Spleen (tissue), 11 donors: ENCODE results near the gene FAM240A. TPM values are rescaled to one million over a fixed set of nuclear protein-coding genes. Genes with fewer than 3 reads are reported as not detected.

Experiments used
- DNase-seq: peaks from one replicate; pipeline ENCODE4 v3.0.0-alpha.2; 2020
- H3K27ac ChIP-seq, 8 donors: fragments of 200-600 bp; sonication (generic) in 7 of 8; 1 replicate in 4 of 8; 2 replicates in 4 of 8; pipeline versions ENCODE4 v1.5.0 to v1.8.0; 2016 to 2021; ENCODE audit warnings: inconsistent platforms in 4 of 8, mild to moderate bottlenecking in 4 of 8, moderate library complexity in 1 of 8
- H3K27me3 ChIP-seq, 7 donors: fragments of 200-600 bp; sonication (generic) in 6 of 7; replicated peaks in 1 of 7; 1 replicate in 4 of 7; 2 replicates in 3 of 7; pipeline versions ENCODE4 v1.5.0 to v1.8.0; 2016 to 2021; ENCODE audit warnings: inconsistent platforms in 3 of 7, mild to moderate bottlenecking in 1 of 7
- H3K36me3 ChIP-seq, 6 donors: fragments of 200-600 bp; sonication (generic) in 5 of 6; 1 replicate in 4 of 6; 2 replicates in 2 of 6; pipeline versions ENCODE4 v1.5.0 to v1.8.0; 2016 to 2021; ENCODE audit warnings: inconsistent platforms in 2 of 6
- H3K4me1 ChIP-seq, 6 donors: fragments of 200-600 bp; sonication (generic) in 5 of 6; 1 replicate in 3 of 6; 2 replicates in 3 of 6; pipeline versions ENCODE4 v1.5.0 to v1.8.0; 2016 to 2021; ENCODE audit warnings: inconsistent platforms in 3 of 6
- H3K4me3 ChIP-seq, 8 donors: fragments of 200-600 bp; sonication (generic) in 7 of 8; 1 replicate in 4 of 8; 2 replicates in 4 of 8; pipeline versions ENCODE4 v1.5.0 to v1.8.0; 2016 to 2021; ENCODE audit warnings: inconsistent platforms in 4 of 8, mild to moderate bottlenecking in 4 of 8, moderate library complexity in 2 of 8
- H3K9me3 ChIP-seq, 8 donors: fragments of 200-600 bp; sonication (generic) in 7 of 8; 1 replicate in 4 of 8; 2 replicates in 4 of 8; pipeline versions ENCODE4 v1.5.0 to v1.8.0; 2016 to 2021; ENCODE audit warnings: inconsistent platforms in 4 of 8
- CTCF ChIP-seq, 11 experiments: fragments of 200-600 bp in 7 of 11; fragments of 450-650 bp in 4 of 11; sonication (generic) in 4 of 11; IDR thresholded peaks in 8 of 11; conservative IDR thresholded peaks in 3 of 11; 1 replicate in 7 of 11; 2 replicates in 4 of 11; pipeline versions ENCODE4 v1.4.0 to v1.8.0; 2016 to 2021; ENCODE audit warnings: antibody characterized with exemption in 11 of 11, inconsistent platforms in 4 of 11, mild to moderate bottlenecking in 1 of 11
- POLR2A ChIP-seq, 3 donors: fragments of 450-650 bp; IDR thresholded peaks; one replicate each; pipeline ENCODE4 v1.5.1; 2017; ENCODE audit warnings: antibody characterized with exemption in 3 of 3, mild to moderate bottlenecking in 1 of 3
- POLR2AphosphoS5 ChIP-seq, 3 donors: sonication (generic); formaldehyde crosslinking; IDR thresholded peaks; one replicate each; pipeline ENCODE4 v1.5.1; 2017; ENCODE audit warnings: antibody characterized with exemption in 3 of 3
- WGBS, 5 donors: extraction: QIAGEN DNeasy Blood & Tissue Kit in 3 of 5; methylation state at CpG; one replicate each; pipeline versions ENCODE4 v1.1.5 to v1.1.7; 2013 to 2018; 5-methylcytosine and 5-hydroxymethylcytosine counted together
- intact Hi-C: fragments of 100-400 bp; cut with DNase I; formaldehyde crosslinking; loops from one replicate; pipeline ENCODE4 v1.15.0; 2023; ENCODE audit warnings: low total_unique reads
- polyA plus RNA-seq, 3 donors: library from polyadenylated mRNA; stranded (reverse); fragments of 200-250 nt; gene quantifications; one replicate each; pipeline ENCODE4 v1.2.1, GENCODE V29; 2013
- total RNA-seq, 7 donors: library from RNA; depleted of rRNA in 3 of 7; stranded (reverse); fragments of >200 nt in 3 of 7; fragmentation: NEBNext Ultra II Directional in 4 of 7; extraction: Animal tissue kit (Norgen Biotek cat#: 25700) in 4 of 7; gene quantifications; one replicate each; pipeline versions ENCODE4 v1.1.0 to v1.2.1, GENCODE V29; 2016 to 2021
- donor health status: healthy with polysubstance abuse.
- donor health status: DM: no; HTN: no; CAD: no; lungs with moderate emphysema.
- donor health status: DM: no; HTN: no; CAD: no.
- donor health status: Bipolar disorder and iron deficiency.
- donor health status: healthy.
- donor health status: DM: no; HTN: no; CAD: no.
- donor health status: DM: yes; HTN: yes; CAD: no.

The FAM240A gene
- total and polyA plus RNA-seq, 10 donors = 0.13 TPM; not detected in 9

DNA sequence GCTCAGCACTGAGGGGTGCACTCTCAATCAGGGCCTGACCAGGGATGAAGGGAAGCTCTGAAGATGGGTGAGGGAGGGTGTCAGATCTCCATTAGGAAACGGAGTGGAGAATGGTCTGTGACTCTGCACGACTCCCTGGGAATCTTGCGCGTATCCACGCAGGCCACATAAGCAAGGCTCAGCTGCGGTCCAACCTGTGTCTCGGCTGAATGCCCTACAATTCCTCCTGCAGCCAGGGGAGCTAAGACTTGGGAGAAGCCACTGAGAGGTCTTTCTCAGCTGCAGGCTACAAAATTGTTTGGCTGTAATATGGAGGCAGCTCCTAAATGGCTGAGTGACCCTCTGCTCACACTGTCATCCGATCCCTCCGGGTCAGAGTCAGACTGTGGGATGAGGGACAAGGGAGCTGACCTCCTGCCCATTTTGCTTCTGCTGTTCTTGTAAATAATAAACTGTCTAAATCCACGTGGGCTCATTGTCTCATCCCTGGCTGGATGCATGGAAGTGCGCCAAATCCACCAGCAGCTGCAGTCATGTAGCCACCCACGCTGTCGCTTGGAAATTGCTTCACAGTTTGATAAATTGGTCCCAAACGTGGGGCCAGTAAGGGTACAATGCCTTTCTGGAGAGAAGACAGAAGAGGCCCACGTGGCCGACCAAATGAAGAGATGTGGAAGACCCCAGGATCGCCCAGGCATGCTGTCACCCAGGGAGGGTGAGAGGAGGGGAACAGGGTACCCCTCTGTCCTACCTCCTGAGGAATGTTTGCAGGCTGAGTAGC is 50.6 kb downstream of the FAM240A start:
- intact Hi-C loops = no loop called here
- H3K27ac ChIP-seq = no peak overlapping the region
- H3K4me1 ChIP-seq = peaks cover 0 to 22% (median 12%) of the 10 kb centered on the region in 6 donors
- TF ChIP-seq CTCF (IDR thresholded peaks at IDR 0.05 in 8 of 11, conservative IDR thresholded peaks at IDR 0.05 in 3 of 11) = peak in 1 of 11 experiments; percentile 0
- TF ChIP-seq POLR2A (IDR thresholded peaks at IDR 0.05) = no peak
- no peak for TF ChIP-seq POLR2AphosphoS5 (IDR thresholded peaks at IDR 0.05)
- no peaks in the 10 kb centered on the region for H3K36me3 ChIP-seq
- no peak overlapping the region for H3K4me3 ChIP-seq
- peaks cover 0 to 3% (median 0%) of the 10 kb centered on the region in 7 donors for H3K27me3 ChIP-seq
- H3K9me3 ChIP-seq = no peaks in the 10 kb centered on the region
- DNase-seq = no peak
- WGBS, 5 donors = 76 to 81% (median 78%) methylated on average over 17 of the region's 17 CpGs

DNA sequence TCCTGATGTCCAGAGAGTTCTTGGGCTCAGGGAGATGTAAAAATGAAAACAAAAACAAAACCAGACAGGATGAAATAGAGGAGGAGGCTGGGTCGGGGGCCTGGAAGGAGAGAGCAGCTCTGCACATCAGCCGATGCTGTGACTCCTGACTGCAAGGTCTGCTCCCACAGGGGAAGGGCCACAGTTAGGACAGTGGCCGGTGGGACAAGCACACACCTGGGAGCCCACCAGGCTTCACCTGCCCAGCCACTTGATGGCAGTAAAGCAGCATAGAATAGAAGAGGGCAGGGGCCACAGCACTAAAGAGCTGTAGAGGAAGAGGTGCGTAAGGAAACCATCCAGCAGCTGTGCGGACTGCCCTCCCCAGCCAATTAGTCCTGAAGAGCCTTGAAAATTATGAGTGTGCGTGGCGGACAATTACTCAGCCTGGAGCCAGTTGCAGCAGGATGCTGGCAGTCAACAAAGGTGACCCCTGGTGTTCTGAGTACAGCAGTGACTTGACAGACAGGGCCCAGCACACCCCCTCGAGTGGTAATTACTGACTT is 51.3 kb downstream of the FAM240A start:
- WGBS, 5 donors = 46 to 59% (median 54%) methylated on average over 7 to 8 of the region's 8 CpGs
- H3K36me3 ChIP-seq = no peaks in the 10 kb centered on the region
- intact Hi-C loops = no loop called here

GRCh38 chr3:46664188-46664970 is 52.1 kb downstream of the FAM240A start:
- Histone ChIP-seq H3K36me3 (no peaks in the 10 kb centered on the region), H3K27me3 (peaks cover 0 to 3% (median 0%) of the 10 kb centered on the region in 7 donors), H3K4me3 (no peak overlapping the region), H3K9me3 (no peaks in the 10 kb centered on the region), H3K27ac (peak overlapping the region in 1 of 8 donors; percentile 18), H3K4me1 (peaks cover 0 to 24% (median 12%) of the 10 kb centered on the region in 6 donors)
- DNase-seq = peak; percentile 47
- WGBS, 5 donors = 84 to 92% (median 88%) methylated on average over 6 of the region's 6 CpGs
- no peak for TF ChIP-seq POLR2AphosphoS5 (IDR thresholded peaks at IDR 0.05)
- TF ChIP-seq POLR2A (IDR thresholded peaks at IDR 0.05) = no peak
- TF ChIP-seq CTCF (IDR thresholded peaks at IDR 0.05 in 8 of 11, conservative IDR thresholded peaks at IDR 0.05 in 3 of 11) = no peak
- intact Hi-C loops = no loop called here

More for the DNA sequence above, 51.3 kb downstream of the FAM240A start:
- Histone ChIP-seq H3K27ac (peak overlapping the region in 1 of 8 donors; percentile 18), H3K9me3 (no peaks in the 10 kb centered on the region), H3K27me3 (peaks cover 0 to 3% (median 0%) of the 10 kb centered on the region in 7 donors), H3K4me3 (no peak overlapping the region), H3K4me1 (peaks cover 0 to 22% (median 12%) of the 10 kb centered on the region in 6 donors)
- peak; percentile 72 for DNase-seq
- TF ChIP-seq CTCF (IDR thresholded peaks at IDR 0.05 in 8 of 11, conservative IDR thresholded peaks at IDR 0.05 in 3 of 11) (peak in 5 of 11 experiments; percentile 14 to 44 (median 28)), POLR2A (IDR thresholded peaks at IDR 0.05) (no peak), POLR2AphosphoS5 (IDR thresholded peaks at IDR 0.05) (peak in 2 of 3 donors; percentile 29 to 35)
